HG03558 (cell line): ENCODE results near the gene IFITM10.

Experiments used
- ATAC-seq: cut with Tn5 transposase; IDR thresholded peaks from one replicate; pipeline ENCODE4 v1.9.1; 2021; ENCODE audit warnings: moderate number of reproducible peaks; ENCODE audit not compliant: unreplicated experiment; ENCODE audit errors: extremely low read depth

IFITM10 gene

DNA sequence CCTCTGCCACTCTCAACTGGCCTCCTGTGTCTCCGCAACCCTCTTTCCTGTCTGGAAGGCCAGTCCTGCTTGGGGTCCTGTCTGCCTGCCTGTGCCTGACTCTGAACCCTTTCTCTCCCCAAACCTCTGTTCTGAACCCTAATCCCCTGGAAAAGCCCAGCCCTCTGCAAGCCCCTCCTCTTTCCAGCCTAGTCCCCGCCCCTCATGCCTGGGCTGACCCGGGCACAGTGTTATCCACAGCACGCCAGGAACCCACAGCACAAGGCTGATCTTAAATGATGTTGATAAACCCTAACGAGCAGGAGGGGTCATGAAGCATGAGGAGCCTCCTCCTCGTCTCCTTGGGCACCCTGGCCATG, at the start of gene IFITM10:
Gene IFITM10 (minus strand): TSS at position 115 of the 359 bp plus-strand sequence. CDS start 153 bp downstream, outside the sequence.
- ATAC-seq: no peak

DNA sequence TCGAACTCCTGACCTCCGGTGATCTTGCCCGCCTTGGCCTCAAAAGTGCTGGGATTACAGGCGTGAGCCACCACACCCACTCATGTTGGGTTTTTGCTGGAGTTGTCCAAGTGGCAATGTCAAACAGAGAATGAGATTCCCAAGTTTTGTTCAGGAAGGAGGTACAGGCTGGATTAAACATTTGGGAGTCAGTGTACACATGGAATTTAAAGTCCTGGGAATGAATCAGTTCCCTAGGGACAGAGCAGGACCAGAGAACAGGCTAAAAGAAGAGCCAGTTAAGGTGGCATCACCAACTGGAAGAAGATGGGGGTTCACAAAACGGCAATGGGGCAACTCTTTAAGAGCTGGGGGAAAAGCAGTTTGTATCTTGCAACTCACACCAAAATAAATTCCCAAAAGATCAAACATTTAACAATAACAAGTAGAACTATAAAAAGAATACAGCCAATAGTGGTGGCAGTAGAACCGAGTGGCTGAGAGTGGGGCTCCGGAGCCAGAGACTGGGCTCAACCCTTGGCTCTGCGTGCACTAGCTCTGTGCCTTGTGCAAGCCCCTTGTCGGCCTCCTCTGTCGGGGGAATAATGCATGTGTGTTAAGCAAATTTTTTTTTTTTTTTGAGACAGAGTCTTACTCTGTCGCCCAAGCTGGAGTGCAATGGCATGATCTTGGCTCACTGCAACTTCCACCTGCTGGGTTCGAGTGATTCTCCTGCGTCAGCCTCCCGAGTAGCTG, 47.2 kb upstream of the IFITM10 start:
- ATAC-seq: no peak

DNA sequence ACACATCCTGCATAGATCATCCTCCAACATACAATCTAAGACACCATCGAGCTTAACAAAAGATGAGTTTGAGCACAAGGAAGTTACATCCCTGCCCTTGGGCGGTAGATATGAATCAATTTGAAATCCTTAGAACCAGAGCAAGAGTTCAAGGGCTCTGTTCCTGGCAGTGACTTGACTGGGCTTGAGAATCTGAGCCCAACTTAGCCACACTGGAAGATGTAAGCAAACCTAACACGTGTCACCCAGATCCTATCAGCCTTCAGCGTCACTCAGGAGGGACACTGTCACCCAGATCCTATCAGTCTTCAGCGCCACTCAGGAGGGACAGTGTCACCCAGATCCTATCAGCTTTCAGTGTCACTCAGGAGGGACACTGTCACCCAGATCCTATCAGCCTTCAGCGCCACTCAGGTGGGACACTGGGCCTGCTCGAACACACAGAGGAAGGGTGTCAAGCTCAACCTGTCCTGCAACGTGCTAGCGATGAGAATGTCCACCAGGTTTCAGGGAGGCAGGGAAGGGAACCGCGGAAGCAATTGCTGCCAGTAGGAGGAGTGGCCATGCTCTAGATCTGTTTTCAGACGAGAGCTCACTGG, 46.1 kb upstream of the IFITM10 start:
- ATAC-seq: no peak

DNA sequence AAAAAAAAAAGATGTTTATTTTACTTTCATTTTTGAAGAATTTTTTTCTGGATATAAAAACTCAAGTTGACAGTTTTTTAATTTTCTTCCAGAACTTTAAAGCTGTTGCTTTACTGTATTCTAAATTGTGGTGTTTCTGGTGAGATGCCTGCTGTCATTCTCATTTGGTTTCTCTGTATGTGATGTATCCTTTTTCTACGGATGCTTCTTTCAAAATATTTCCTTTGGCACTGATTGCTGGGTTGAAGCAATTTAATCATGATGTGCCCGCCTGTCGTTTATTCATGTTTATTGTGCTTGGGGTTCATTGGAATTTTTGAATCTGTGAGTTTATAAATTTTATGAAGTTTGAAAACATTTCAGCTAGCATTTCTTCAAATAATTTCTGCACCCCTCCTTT, 42.7 kb upstream of the IFITM10 start:
- ATAC-seq: no peak

DNA sequence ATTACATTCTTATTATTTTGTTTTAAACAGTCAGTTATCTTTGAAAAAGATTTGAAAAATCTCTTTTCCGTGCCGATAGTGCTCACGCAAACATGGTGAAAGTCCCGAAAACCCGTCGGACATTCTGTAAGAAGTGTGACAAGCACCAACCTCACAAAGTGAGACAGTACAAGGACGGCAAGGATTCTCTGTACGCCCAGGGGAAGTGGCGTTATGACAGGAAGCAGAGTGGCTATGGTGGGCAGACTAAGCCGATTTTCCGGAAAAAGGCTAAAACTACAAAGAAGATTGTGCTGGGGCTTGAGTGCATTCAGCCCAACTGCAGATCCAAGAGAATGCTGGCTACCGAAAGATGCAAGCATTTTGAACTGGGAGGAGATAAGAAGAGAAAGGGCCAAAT, 42.1 kb upstream of the IFITM10 start:
- ATAC-seq: no peak

DNA sequence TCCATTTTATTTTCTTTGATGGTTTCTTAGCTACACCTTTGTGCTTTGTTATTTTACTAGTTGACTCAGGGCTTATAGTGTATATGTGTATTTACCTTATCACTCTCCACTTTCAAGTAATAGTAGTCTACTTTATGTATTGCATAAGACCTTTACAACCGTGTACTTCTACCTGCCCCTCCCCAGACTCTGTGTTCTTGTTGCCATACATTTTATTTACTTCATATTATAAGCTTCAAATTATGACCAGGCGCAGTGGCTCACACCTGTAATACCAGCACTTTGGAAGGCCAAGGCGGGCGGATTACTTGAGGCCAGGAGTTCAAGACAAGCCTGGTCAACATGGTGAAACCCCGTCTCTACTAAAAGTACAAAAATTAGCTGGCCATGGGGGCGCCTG, 41.5 kb upstream of the IFITM10 start:
- ATAC-seq: no peak

DNA sequence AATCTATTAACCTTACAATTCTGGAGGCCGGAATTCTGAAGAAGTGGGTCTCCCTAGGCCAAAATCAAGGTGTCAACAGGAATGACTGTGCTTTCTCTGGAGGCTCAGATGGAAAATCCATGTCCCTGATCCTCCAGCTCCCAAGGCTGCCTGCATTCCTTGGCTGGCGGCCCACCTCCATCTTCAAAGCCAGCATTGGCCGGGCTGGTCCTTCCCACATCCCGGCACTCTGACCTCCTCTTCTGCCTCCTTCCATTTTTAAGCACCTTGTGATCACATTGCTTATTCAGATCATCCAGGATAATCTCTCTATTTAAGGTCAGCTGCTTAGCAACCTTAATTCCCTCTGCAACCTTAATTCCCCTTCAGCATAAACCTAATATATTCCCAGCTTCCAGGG, 36.1 kb upstream of the IFITM10 start:
- ATAC-seq: no peak

DNA sequence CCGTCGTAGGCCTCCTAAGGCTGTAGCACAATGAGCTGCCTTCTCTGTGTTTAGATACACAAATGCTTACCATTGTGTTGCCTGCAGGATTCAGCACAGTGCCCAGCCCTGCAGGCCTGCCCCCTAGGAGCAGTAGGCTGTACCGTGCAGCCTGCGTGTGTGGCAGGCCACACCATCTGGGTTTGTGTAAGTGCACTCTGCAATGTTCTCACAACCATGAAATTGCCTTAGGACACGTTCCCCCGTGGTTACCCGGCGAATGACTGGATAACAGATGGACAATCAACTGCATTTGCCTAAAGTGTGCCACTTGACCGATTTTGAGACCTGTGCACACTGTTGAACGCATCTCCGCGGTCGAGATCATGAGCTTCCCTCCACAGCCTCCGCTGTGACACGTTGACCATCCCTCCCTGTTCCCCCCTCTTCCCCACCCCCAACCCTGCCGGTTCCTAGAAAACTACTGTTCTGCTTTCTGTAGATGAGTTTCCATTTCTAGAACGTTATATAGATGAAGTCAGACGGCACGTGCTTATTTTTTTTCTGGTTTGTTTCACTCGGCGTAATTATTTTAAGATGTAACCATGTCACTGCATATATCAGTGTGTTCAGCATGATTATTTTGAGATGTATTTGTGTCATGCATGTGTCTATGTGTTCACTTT, 35.5 kb upstream of the IFITM10 start:
- no peak for ATAC-seq

DNA sequence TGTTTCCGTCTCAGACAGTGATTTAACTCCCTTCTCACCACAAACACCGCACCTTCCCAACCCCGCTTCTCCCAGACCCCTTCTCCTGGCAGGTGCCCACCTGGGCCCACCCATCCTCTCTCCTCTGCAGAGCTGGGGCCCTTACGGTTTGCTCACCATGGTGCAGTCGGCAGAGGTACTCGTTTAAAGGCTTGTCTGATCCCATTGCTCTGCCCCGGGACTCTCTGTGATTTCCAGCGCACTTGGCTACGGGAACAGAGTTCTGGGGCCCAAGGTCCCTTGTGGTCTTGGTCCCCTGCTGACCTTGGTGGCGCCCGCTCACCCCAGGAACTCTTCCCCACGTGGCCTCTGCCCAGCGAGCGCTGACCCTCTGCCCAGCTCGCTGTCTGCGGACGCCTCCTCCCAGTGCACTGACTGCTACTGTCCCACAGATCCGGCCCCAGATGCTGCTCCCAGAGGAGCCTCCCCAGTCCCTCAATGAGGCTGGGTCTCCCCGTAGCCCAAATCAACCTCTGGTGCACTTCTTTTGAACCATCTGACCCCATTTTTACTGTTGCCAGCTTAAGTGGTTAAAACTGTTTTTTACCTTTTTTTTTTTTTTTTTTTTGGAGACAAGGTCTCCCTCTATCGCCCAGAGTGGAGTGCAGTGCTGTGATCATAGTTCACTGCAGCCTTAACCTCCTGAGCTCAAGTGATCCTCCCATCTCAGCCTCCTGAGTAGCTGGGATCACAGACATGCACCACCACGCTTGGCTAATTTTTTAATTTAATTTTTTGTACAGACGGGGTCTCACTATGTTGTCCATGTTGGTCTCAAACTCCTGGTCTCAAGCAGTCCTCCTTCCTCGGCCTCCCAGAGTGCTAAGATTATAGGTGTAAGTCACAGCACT, 34.6 kb upstream of the IFITM10 start:
- ATAC-seq: no peak

DNA sequence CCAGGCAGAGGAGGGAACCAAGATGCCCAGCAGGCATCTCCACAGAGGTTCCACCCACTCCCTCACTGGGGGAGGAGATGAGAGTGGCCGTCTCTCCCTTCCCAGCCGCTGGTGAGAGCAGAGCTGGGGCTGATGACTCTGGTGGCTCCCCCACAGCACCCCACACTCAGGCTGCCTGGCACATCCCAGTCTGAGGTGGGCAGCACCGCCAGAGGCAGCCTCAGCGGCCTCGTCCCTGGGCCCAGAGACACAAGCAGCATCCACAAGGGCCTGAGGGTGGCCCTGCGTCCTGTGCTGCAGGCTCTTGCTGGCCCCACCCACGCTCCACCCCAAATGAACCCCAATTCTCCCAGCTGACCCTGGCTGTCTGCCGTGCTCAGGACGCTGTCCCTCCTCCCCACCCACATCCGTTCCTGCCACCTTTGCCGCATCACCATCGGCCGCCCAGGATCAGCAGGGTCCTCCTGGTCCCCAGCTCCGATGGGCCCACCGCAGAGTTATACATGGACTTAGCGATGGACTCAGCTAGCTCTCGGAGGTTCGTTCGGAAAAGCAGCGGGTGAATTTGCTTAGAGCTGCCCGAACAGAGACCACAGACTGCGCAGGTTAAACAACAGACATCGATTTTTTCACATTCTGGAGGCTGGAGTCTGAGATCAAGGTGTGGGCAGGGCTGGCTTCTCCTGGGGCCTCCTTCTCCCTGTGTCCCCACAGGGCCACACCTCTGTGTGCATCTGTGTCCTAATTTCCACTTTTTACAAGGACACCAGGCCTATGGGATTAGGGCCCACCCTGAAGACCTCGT, 33.5 kb upstream of the IFITM10 start:
- no peak for ATAC-seq

DNA sequence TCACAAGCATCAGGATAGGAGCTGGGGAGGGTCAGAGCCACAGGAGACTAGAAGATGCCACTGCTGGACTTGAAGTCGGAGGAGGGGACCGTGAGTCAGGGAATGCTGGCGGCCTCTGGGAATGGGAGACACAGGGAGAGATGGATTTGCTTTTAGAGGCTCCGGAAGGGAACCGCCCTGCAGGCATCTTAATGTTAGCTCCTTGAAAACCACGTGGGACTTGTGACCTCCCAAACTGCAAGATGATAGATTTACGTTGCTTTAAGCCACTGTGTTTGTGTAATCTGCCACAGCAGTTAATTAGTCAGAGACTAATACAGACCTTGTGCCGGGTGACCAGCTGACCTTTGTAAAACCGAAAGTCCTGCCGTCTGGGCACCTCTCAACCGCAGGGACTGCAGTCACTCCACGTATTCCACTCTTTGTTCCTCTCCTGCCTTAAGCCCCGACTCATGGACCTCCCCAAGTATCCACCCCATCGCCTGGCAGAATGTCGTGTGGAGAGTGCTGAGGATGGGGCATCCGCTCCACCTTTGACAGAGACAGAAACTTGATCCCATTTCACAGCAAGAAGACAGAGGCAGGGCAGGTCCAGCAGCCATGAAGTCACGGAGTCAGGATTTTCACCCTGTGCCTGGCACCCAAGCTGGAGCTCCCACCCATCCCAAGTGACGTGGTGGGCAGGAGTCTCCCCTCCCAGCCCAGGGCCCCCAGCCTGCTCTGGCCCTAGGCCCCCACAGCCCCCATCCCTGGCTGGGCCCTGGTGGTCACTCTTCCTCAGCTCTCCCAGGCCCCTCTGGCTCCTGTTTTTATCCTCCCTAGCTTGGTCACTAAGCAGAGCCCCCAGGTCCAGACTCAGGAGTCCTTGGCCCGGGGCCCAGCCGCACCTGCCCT, 32.7 kb upstream of the IFITM10 start:
- ATAC-seq: no peak

DNA sequence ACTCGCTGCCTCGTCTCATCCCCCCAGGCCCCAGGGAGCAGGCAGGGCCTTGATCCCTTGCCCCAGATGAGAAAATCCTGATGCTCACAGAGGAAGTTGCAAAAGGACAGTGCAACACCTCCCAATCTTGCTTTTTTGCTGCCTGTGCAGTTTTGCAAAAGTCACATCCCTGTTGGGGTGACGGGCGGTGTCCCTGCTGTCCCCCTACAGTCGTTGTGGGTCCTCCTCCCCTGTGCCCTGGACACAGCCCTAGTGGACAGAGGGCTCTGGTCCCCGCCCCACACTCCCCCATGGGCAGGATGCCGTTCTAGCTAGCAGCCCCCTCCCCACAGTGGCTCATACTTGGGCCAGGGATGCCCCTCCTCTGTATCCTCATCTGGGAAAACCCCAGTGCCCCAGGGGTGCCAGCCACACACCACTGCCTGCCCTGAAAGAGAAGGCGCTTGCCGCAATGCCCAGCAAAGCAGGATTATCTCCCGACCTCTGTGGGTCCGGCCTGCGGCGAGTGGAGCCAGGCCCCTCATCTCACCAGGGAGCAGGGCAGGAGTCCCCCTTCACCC, 31.7 kb upstream of the IFITM10 start:
- no peak for ATAC-seq

DNA sequence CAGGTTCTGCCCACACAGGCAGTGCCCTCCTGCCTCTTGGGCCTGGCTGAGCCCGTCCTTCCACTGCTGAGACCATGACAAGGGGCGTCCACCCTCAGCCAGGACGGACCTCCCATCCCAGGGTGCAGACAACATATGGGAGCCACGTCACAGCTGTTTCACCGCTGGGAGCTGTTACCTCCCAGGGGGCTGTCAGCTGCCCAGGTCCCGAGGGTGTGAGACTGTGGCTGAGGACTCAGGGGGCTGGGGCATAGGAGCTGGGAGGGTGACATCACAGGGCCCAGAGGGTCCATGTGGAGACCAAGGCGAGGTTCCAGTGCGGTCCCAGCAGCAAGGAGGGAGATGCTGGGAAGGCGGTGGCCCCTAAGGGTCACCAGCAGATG, 31.2 kb upstream of the IFITM10 start:
- no peak for ATAC-seq

DNA sequence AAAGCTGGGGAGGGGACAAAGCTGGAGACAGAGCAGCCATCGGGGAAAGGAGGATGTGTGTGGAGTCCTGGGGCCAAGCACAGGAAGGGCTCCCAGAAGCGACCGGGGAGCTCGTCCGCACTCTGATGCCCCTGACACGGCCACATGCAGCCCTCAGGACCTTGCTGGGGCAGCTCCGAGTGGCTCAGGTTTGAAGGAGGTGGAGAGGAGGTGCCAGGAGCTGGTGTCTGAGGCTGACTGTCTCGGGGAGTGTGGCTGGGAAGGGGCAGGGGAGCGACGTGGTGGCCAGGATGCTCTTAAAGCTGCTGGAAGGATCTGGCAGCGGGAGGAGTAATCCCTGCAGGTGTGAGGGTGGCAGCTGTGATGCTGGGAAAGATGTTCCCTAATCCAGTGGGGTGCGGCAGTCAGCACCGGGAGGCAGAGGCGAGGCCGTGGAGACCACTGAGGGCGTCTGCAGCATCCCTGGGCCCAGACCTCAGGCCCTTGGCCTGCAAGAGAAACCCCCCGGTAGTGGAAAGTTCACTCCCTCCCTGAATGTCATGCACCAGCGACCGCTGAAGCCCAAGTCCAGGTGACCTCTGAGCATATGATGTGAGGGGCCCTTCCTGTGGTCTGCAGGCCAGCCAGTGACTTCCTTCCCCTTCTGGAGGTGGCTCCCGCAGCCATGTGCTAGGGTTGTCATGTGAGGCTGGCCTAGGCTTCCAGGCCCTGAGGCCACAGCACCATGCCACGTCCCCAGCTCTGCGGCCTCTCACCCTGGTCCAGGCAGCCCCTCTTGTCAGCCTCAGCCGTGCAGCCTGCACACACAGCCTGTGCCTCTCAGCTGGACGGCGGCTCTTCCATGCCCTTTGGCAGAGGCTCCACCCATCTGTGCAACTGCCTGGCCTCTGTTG, 30.6 kb upstream of the IFITM10 start:
- no peak for ATAC-seq

DNA sequence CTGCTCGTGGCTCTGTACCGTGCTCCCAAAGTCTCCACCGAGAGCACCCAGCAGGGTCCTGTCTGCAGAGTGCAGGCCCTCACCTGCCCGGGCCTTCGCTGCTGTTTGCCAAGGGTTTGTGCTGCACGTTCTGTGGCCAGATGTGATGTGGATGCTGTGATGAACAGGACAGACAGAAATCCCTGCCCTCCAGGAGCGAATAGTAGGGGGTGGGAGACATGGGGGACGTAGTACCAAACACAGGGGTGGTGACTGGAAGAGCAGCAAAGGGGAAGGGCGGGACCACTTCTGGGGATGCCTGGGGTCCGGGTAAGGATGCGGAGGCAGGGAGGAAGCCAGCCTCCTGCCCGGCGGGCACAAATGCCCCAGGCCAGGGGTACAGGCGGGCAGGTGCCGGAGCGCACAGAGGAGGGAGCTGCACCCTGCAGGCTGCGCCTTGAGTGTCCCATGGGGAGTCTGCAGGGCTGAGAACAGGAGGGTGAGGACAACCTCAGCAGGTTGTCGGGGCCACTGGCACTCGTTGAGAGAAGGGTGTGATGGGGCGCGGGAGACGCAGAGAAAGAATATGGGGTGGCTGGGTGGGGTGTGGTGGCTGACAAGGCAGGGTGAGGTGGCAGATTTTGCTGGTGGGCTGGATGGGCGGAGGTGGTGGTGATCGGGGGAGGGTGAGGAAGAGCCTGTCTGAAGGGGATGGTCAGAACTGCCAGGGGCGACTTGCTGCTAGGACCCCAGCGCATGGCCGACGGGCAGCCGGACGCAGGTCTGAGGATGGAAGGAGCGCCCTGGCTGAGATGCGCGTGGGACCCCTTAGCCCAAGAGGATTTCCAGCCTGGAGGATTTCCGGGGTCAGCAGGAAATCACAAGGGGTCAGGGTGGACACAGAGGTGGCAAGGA, 29.7 kb upstream of the IFITM10 start:
- no peak for ATAC-seq

DNA sequence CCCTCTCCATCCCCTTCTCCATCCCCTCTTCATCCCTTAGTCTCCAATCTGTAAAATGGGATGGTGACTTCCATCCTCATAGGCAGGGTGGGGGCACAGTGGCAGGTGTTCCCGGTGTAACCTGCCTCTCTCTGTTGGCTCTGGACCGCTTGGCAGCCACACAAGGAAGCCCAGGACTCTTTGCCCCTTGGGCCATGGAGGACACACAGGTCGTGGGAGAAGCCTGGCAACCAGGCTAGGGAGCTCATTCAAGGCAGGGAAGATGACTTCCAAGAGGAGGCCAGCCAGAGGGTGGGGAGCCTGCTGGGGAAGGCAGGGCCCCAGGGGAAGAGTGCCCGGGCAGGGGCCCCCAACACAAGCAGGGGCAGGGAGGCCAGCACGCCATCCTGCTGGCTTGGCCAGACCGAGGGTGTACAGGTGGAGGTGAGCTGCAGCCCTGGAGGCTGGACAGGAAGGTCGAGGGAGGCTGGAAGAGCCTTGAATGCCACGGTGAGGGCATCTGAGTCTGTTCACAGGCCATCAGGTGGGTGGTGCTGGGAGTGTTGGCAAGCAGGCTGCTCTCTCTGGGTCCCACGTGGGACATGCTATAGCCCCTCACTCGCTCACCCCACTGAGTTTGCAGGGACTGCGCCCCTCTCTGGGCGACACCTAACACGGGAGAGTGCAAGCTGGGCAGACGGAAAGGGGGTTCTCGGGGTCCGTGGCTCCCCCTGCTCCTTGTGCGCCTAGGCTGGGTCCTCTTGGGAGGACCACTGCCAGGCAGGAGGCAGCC, 28.8 kb upstream of the IFITM10 start:
- ATAC-seq: no peak
